ENCODE results near the gene STX1B.
"Not testable (repeated sequence)": the region's sequence is repeated elsewhere in the genome, so short reads cannot be mapped to it uniquely, and the experiment has no call there.

STX1B gene

GRCh38 chr16:31010585-31011325 lies at the start of gene STX1B:
Gene STX1B (minus strand): TSS chr16:31010638. CDS start chr16:31010396, 242 bp downstream.
- peak; percentile 55 for DNase-seq

GRCh38 chr16:31055613-31056012 lies 45.2 kb upstream of the STX1B start:
- no peak for DNase-seq

DNA sequence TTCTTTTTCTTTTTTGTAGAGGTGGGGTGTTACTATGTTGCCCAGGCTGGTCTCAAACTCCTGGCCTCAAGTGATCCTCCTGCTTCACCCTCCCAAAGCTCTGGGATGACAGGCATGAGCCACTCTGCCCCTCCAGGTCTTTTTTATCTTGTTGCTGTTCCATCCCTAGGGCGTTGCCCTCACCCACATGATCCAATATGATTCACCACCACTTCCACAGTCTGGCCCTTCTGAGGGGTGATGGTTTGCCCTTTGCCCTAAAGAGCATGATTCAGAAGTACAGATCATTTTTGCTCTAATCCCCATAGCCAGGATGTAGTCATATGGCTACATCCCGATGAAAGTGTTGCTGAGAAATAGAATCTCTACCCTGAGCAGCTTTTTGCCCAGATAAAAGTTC lies 41.7 kb upstream of the STX1B start:
- DNase-seq, result no peak

DNA sequence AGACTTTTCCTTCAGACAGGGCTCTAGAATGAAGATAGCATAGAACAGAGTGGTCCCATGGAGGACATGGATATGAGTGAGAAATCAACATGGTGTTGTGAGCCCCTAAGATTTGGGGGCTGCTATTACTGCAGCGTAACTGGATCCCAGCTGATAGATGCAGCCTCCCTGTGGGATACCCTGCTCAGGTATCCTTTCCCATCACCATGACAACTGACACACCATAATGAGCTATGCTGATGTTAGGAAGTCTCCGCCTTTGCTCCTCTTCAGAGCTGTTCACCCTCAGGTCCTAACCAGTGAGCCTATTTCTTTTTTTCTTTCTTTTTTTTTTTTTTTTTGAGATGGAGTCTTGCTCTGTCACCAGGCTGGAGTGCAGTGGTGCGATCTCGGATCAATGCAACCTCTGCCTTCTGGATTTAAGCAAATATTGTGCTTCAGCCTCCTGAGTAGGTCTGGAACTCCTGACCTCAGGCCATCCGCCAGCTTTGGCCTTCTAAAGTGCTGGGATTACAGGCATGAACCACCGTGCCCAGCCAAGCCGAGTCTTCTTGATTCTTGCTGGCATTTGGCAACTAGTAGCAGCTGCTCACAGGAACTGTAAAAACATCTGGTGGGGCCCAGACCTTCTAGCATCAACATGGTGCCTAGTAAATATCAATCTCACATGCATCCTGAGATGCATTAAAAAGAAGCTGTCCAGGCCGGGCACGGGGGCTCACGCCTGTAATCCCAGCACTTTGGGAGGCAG lies 40.0 kb upstream of the STX1B start:
- DNase-seq, result no peak

DNA sequence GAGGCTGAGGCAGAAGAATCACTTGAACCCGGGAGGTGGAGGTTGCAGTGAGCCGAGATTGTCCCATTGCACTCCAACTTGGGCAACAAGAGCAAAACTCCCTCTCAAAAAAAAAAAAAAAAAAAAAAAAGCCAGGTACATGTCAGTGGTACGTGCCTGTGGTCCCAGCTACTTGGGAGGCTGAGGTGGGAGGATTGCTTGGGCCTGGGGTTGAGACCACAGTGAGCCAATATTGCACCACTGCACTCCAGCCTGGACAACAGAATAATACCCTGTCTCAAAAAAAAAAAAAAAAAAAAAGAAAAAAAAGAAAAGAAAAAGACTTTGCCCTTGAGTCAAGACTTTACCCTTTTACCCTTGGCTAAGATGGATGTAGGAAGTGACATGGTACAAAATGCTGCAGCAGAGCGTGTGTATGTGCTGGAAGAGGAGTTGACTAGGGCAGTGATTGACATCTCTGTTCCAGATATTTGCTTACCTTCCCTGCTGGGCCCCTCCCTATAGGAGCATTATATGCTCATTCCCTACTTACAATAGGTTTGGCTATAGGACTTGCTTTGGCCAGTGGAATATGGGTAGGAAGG lies 33.6 kb upstream of the STX1B start:
- DNase-seq, result no peak

- no peak for DNase-seq
These were observed 32.9 kb upstream of the STX1B start for GRCh38 chr16:31043352-31043751.

- DNase-seq, result no peak
These were observed 32.4 kb upstream of the STX1B start for GRCh38 chr16:31042866-31043265.

DNA sequence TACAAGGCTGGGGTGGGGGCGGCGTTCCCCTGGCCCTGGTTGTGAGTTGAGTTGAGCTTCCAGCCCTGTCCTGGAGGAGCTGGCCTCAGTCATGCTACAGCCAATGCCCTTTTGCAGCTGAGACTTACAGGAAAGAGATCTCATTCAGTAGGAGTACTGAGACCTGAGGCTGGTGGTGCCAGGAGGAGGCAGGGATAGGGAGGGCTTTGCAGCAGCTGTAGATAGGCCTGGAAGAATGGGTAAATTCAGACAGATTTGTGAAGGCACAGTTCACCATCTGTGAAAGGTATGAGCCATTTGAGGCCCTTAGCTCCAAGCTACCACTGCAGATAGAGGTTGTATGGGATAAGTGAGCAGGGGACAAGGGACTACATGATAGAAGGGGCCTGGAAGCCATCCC lies 28.6 kb upstream of the STX1B start:
- no peak for DNase-seq

GRCh38 chr16:31036691-31037090 lies 26.3 kb upstream of the STX1B start:
- no peak for DNase-seq

DNA sequence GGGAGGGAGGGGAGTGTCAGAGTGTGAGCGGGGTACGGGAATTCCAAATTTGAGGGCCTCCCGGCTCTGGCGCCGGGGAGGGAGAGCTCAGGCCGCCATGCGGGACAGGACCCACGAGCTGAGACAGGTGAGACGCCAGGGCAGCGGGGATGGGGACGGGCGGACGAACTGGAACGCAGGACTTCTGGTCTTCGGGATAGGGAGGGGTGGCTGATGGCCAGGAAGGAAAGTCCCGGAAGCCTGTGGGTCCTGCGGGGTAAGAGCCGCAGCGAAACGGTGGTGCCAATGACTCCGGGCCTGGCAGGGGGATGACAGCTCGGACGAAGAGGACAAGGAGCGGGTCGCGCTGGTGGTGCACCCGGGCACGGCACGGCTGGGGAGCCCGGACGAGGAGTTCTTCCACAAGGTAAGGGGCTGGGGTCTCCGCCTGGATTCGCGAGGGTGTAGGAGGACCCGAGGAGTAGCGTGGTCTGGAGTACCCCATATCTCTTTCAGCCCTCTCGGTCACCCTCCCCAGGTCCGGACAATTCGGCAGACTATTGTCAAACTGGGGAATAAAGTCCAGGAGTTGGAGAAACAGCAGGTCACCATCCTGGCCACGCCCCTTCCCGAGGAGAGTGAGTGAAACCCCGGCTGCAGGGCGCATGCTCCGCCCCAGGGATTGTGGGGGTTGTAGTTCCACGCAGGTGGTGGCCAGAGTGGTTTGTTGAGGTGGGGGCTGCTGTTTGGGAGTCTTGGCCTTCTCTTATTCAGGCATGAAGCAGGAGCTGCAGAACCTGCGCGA lies 23.5 kb upstream of the STX1B start:
- peak; percentile 85 for DNase-seq

DNA sequence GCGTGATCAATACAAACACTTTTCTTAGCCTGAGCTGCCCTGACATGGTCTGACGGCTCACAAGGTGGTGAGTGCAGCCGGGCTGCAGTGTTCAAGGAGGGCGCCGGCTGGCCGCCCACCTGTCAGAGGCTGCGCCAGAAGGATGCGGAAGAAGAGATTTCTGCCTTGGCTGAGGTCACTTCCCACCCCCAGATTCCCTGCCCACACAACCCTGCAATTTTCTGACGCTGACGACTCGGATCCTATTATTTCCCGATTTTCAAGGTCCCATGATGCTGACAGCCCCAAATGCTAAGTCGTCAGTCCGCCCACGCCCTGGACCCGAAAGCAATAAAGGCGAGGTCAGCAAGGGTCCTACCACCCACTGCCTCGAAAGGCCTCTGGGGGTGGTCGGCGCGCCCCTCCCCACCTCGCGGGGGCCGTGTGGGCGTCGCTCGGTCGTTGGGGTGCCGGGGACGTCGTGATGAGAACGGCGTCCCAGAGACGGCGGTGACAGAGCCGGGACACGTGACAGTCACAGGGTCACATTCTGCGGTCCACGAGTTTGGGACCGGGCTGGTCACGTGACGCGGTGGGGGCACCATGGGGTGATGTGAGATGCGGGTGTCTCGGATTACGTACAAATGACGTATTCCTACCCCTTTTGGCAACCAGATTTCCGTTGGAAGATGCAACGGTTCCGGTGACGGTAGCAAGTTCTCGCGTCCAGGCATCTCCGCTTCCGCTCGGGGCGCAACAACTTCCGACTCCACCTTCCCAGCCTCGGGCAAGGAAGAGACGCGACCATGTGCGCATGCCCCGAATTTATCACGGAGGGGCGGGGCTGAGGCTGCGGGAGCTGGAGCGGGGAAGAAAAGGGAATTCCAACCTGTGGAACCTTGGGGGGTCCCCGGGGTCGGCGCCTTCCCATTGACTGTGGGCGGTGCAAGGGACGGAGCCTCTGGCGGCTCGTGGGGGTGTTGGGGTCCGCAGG lies 22.6 kb upstream of the STX1B start, which contains the start of gene STX4:
Gene STX4 (plus strand): TSS at position 823 of the 973 bp plus-strand sequence. CDS start 248 bp downstream, outside the sequence.
- peak; percentile 97 for DNase-seq

DNA sequence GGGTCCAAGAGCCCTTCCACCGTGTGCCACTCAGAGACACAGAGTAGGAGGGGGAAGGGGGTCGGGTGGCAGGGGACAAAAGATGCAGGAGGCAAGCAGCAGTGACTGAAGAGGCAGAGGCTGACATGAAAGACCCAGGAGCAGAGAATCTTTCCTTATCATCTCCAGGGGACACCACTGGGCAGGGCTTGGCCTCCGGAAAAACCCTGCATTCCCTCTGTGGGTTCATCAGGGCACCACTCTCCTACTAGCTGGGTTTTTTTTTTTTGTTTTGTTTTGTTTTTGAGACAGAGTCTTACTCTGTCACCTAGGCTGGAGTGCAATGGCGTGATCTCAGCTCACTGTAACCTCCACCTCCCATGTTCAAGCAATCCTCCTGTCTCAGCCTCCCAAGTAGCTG lies 20.8 kb upstream of the STX1B start:
- no peak for DNase-seq

- no peak for DNase-seq
These were observed 18.8 kb upstream of the STX1B start for GRCh38 chr16:31029272-31029671.

DNA sequence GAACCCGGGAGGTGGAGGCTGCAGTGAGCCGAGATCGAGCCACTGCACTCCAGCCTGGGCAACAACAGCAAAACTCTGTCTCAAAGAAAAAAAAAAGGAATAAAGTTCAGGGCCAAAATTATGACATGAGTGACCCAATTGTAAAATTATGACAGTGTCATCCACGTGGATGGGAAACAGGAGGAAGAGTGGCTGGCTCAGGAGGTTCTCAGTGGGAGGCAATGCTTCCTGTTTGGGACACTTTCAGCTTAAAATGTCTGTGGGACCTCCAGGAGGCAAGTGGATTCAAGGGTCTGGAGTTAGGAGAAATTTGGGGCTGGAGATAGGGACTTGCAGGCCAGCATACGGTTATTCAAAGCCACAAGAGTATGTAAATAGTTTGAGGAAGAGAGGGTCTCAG lies 14.9 kb upstream of the STX1B start:
- DNase-seq, result no peak

DNA sequence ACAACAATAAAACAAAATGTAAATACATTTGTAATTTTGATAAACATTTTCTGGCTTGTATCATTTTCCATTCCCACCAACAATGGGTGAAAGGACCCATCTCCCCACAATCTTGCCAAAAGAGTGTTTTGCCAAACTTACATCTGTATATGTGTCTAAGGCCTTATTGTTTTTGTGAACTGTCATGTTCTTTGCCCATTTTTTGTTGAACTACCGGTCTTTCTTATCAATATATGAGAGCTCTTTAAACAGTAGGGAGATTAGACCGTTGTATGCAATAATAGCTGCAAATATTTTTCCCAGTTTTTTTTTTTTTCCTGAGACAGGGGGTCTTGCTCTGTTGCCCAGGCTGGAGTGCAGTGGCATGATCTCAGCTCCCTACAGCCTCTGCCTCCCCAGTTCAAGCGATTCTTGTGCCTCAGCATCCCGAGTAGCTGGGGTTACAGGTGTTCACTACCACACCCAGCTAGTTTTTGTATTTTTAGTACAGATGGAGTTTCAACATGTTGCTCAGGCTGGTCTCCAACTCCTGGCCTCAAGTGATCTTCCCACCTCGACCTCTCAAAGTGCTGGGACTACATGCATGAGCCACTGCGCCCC lies 13.3 kb upstream of the STX1B start:
- DNase-seq, result no peak

GRCh38 chr16:31023252-31023602 lies 12.8 kb upstream of the STX1B start:
- DNase-seq, result no peak

- no peak for DNase-seq
These were observed 12.3 kb upstream of the STX1B start for GRCh38 chr16:31022544-31023251.

DNA sequence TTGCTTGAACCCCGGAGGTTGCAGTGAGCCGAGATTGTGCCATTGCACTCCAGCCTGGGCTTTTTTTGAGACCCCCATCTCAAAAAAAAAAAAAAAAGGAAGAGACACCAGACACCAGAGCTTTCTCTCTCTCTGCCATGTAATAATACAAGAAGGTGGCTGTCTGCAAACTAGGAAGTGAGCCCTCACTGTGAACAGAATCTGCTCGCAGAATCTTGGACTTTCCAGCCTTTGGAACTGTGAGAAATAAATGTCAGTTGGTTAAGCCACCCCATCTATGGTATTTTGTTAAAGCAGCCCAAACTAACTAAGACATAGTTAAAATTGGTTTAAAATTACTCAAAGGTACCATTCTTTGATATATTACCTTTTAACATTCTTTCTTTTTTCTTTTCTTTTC lies 10.1 kb upstream of the STX1B start:
- DNase-seq, result no peak

DNA sequence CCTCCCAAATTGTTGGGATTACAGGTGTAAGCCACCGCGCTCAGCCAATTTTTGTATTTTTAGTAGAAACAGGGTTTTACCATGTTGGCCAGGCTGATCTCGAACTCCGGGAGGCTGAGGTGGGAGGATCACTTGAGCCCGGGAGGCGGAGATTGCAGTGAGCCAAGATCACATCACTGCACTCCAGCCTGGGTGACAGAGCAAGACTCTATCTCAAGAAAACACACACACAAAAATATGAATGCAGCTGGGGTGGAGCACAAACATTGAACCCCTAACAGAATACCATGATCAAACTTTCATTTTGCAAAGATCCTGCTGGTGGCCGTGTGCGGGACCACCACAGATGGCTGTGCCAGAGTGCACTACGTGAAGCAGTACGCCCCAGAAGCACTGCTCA lies 7.3 kb upstream of the STX1B start:
- DNase-seq, result not testable (repeated sequence)

- DNase-seq, result no peak
These were observed 5.6 kb upstream of the STX1B start for GRCh38 chr16:31016018-31016417.

- not testable (repeated sequence) for DNase-seq
These were observed 2.9 kb upstream of the STX1B start for GRCh38 chr16:31013292-31013691.

Measured in activated CD4-positive, alpha-beta T cell treated with anti-CD3 and anti-CD28 coated beads, Interleukin-2, amount 50 U/mL, for 1 hour (primary cell).